ENCODE measurements around the gene RALGAPA1.
A peak's percentile ranks its signal among the peaks of the same experiment; 100 is the strongest.
"Not testable (repeated sequence)": the region's sequence is repeated elsewhere in the genome, so short reads cannot be mapped to it uniquely, and the experiment has no call there.

The RALGAPA1 gene

GRCh38 chr14:35619461-35619860 is 189.6 kb downstream of the RALGAPA1 start:
- DNase-seq, result not testable (repeated sequence)

- DNase-seq, result no peak
Measured at GRCh38 chr14:35617500-35617899, 191.6 kb downstream of the RALGAPA1 start.

GRCh38 chr14:35607380-35607779 is 201.7 kb downstream of the RALGAPA1 start:
- DNase-seq, result no peak

- DNase-seq, result no peak
Measured at GRCh38 chr14:35600253-35600652, 208.8 kb downstream of the RALGAPA1 start.

GRCh38 chr14:35594616-35595015 is 214.5 kb downstream of the RALGAPA1 start:
- no peak for DNase-seq

- DNase-seq, result not testable (repeated sequence)
Measured at GRCh38 chr14:35587373-35587772, 221.7 kb downstream of the RALGAPA1 start.

- no peak for DNase-seq
Measured at GRCh38 chr14:35578639-35579038, 230.5 kb downstream of the RALGAPA1 start.

GRCh38 chr14:35578135-35578534 is 231.0 kb downstream of the RALGAPA1 start:
- DNase-seq, result no peak

GRCh38 chr14:35576856-35577255 is 232.2 kb downstream of the RALGAPA1 start:
- DNase-seq, result no peak

GRCh38 chr14:35576260-35576659 is 232.8 kb downstream of the RALGAPA1 start:
- no peak for DNase-seq

- no peak for DNase-seq
Measured at GRCh38 chr14:35573911-35574310, 235.2 kb downstream of the RALGAPA1 start.

- no peak for DNase-seq
Measured at GRCh38 chr14:35571598-35571997, 237.5 kb downstream of the RALGAPA1 start.

GRCh38 chr14:35565871-35566464 is 243.1 kb downstream of the RALGAPA1 start:
- DNase-seq, result no peak

- DNase-seq, result no peak
Measured at GRCh38 chr14:35558680-35559079, 250.4 kb downstream of the RALGAPA1 start.

- DNase-seq, result no peak
Measured at GRCh38 chr14:35557221-35557747, 251.8 kb downstream of the RALGAPA1 start.

- no peak for DNase-seq
Measured at GRCh38 chr14:35556548-35556947, 252.5 kb downstream of the RALGAPA1 start.

GRCh38 chr14:35553808-35554207 is 255.3 kb downstream of the RALGAPA1 start:
- no peak for DNase-seq

GRCh38 chr14:35551081-35551480 is 258.0 kb downstream of the RALGAPA1 start:
- DNase-seq, result no peak

- DNase-seq, result no peak
Measured at GRCh38 chr14:35549551-35549950, 259.5 kb downstream of the RALGAPA1 start.

GRCh38 chr14:35543006-35543405 is 266.1 kb downstream of the RALGAPA1 start:
- DNase-seq, result no peak

GRCh38 chr14:35539969-35540368 is 269.1 kb downstream of the RALGAPA1 start:
- DNase-seq, result no peak

GRCh38 chr14:35535483-35536112 is 273.5 kb downstream of the RALGAPA1 start:
- DNase-seq, result no peak

GRCh38 chr14:35534873-35535482 is 274.1 kb downstream of the RALGAPA1 start:
- peak; percentile 28 to 30 for DNase-seq

GRCh38 chr14:35534208-35534872 is 274.8 kb downstream of the RALGAPA1 start:
- peak in 1 of 2 donors; percentile 21 for DNase-seq

All from bone marrow (tissue), 2 donors.